HCT116 (cell line): ENCODE results near the gene VWC2.

Experiments used
- CTCF ChIP-seq, 3 experiments: fragments of 200-600 bp in 1 of 3; sonication (generic) in 1 of 3; IDR thresholded peaks in 2 of 3; conservative IDR thresholded peaks in 1 of 3; 2 replicates each; pipeline ENCODE4 v1.5.1; 2012 to 2017; ENCODE audit warnings: low read depth in 2 of 3, low read length in 2 of 3, antibody characterized with exemption in 1 of 3, borderline replicate concordance in 1 of 3, control low read depth in 1 of 3, mild to moderate bottlenecking in 1 of 3, mixed read lengths in 1 of 3, mixed run types in 1 of 3, moderate library complexity in 1 of 3; ENCODE audit not compliant: insufficient read depth in 1 of 3
- EZH2 ChIP-seq: fragments of 200-600 bp; sonication (generic); IDR thresholded peaks from 2 replicates; pipeline ENCODE4 v1.6.1; 2017; ENCODE audit warnings: antibody characterized with exemption, mixed run types
- POLR2A ChIP-seq: IDR thresholded peaks from 2 replicates; pipeline ENCODE4 v1.7.0; 2011; ENCODE audit warnings: borderline replicate concordance; ENCODE audit not compliant: insufficient read depth, insufficient read length; ENCODE audit errors: extremely low read depth
- POLR2AphosphoS5 ChIP-seq: IDR thresholded peaks from 2 replicates; pipeline ENCODE4 v1.6.1; 2011; ENCODE audit warnings: mild to moderate bottlenecking, low read depth, low read length, moderate library complexity
- TCF7L2 ChIP-seq: IDR thresholded peaks from 2 replicates; pipeline ENCODE4 v1.7.0; 2011; ENCODE audit warnings: borderline replicate concordance, inconsistent platforms; ENCODE audit not compliant: insufficient read depth, insufficient read length; ENCODE audit errors: extremely low read depth
- ZNF274 ChIP-seq: fragments of 200-500 bp; sonication (Bioruptor generic); IDR thresholded peaks from 2 replicates; pipeline ENCODE4 v1.6.1; 2014; ENCODE audit warnings: mild to moderate bottlenecking, low read depth, low read length, inconsistent platforms

GRCh38 chr7:49783446-49783845 is 10.0 kb downstream of the VWC2 start:
- TF ChIP-seq EZH2: no peak
- TF ChIP-seq POLR2A: no peak
- no peak for TF ChIP-seq CTCF (IDR thresholded peaks at IDR 0.05 in 2 of 3, conservative IDR thresholded peaks at IDR 0.05 in 1 of 3; ENCODE audit: borderline replicate concordance in 1 of 3, insufficient read depth in 1 of 3, low read depth in 2 of 3, low read length in 2 of 3)
- TF ChIP-seq TCF7L2: no peak
- TF ChIP-seq POLR2AphosphoS5: no peak
- TF ChIP-seq ZNF274: no peak
